NCI-H187 (cell line): ENCODE data around the gene FGGY.
"Not testable (repeated sequence)": the region's sequence is repeated elsewhere in the genome, so short reads cannot be mapped to it uniquely, and the experiment has no call there.

Experiments
- DNase-seq, 2 experiments: peaks; one replicate each; lab custom pipeline; 2025; lab: John Stamatoyannopoulos, UW

FGGY gene

DNA sequence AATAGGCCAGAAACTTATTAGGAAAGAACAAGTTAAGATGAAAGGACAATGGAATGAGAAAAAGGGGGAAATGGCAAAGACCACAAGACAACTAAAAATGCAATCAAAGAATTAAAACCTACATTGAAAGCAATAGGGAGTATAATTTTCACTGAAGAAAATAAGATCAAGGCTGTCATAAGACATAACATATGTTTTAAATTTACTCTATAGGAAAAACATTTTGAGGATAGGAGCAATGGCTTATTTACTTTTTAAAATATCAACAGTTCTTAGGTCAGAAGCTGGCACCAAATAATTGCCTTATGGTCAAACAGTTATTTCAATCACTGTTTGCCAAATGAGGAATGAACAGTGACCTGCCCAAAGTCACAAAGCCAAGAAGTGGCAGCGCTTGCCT, 346.6 kb downstream of the FGGY start:
- no peak for DNase-seq

DNA sequence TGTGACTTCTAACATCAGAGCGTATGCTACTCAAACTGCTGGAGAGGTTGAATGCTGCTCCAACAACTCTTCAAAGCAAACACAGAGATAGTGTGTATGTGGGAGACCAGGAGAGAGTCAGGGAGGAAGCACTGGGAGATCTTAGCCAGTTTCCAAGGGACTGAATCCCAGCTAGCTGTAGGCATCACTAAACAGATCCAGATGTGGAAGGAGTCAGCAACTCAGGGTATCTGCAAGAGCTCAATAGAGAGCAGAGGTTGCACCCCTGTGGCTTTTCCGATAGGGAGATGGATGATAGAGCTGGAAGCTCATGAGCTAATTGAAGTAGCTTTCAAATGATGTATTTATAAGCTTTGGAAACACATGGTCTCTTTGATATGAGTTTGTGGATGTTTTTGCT, 349.0 kb downstream of the FGGY start:
- DNase-seq: no peak

GRCh38 chr1:59653142-59653958, 356.5 kb downstream of the FGGY start:
- not testable (repeated sequence) for DNase-seq

DNA sequence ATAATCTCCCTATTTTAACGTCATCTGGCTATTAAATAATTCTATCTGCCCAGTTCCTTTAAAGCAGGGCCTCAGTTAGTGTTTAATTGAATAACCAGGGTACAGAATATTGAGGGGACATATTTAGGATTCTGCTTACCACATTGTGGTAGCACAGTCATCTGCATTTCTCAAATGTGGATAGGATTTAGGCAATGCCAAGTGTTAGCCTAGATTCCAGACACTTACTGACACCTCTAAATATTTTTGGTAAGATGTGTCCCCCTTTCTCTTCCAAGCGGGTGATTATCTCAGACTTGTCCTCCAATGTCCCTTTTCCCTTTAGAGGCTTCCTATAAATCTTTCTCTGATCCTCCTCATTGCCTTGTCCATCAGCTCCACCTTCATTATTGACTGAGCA, 357.1 kb downstream of the FGGY start:
- no peak for DNase-seq

- no peak for DNase-seq
Measured at GRCh38 chr1:59657873-59658465, 361.1 kb downstream of the FGGY start.

- DNase-seq: no peak
Measured at GRCh38 chr1:59664166-59664565, 367.3 kb downstream of the FGGY start.

- DNase-seq: no peak
Measured at GRCh38 chr1:59666106-59666505, 369.2 kb downstream of the FGGY start.

GRCh38 chr1:59667020-59667419, 370.1 kb downstream of the FGGY start:
- DNase-seq: no peak

DNA sequence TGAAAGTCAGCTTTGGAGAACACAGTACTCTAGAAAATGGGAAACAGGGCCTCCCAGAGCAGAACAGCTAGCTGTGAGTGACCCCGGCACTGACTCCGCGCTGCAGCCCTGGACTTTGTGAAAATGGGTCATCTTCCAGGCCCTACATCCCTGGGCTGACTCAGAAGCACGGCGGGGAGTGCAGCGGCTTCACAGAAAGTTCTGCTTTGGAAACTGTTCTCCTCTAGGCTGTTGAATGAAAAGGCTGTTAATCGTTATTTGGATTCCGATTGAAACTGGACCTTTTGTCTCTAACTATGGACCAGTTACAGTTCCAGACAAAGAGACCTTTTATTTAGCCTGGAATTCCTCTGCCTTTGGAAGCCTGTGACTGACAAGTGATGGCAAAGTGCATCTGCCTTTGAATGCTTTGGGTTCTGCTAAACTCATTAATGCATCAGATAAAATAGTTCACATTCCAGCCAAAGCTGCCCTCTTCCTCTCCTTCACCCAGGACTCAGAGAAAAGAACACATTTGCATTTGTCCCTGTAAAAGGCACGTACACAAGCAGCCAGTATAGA, 372.9 kb downstream of the FGGY start:
- no peak for DNase-seq

DNA sequence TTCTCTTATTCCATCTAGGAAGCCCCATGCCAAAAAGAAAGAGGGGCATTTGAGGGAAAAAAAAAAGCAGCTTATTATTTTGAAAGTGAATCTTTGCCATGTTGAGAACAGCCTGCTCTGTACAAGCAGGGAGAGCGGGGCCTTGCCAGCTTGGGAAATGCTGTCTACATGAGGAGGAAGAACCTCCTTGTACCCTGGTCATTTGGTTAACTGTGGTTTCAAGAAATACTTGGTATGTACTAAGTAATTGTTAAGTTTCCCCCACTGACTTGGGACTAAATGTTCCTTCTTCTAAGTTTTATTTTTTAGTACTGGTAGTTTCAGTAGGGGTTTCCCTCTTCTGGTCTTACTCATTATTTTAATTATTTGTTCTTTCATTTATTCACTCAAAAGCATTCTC, 373.8 kb downstream of the FGGY start:
- DNase-seq: no peak

DNA sequence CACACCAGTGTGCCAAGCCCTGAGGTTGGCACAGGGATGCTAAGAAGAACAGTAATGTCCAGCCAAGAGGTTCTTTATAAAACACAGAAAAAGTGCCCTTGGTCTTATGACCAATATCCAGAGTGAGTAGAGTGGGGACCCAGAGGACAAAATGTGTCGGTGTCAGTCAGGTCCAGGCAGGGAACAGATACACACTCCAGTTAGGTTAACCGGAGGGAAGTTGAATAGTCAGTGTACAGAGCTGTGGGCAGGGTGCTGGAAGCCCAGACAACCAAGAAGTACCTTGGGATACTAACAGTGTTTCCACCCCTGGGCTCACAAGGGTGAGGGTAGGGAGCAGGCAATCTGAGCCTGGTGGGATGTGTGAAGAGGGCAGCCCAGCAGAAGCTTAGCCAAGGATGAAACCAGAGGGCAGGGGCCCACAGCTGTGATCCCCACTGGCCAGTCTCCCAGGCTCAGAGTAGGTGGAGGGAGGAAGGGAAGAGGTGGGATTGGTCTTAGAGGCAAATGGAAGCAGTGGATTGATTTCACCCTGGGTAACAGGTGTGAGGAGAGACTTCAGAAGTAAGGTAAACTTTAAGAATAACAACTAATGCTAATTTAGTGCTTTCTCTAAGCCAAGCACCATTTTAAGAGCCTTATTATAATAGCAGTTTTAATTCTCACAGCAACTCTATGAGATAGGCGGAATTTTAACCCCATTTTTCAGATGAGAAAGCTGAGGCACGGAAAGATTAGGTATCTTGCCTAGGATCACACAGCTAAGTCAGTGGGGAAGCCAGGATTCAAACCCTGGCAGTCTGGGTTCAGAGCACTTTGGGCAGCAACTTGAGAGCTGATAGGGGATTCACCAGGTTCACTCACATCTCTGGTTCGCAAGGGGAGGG, 374.4 kb downstream of the FGGY start:
- no peak for DNase-seq

GRCh38 chr1:59671953-59672305, 375.0 kb downstream of the FGGY start:
- no peak for DNase-seq

- DNase-seq: no peak
Measured at GRCh38 chr1:59672851-59673572, 376.1 kb downstream of the FGGY start.

GRCh38 chr1:59673573-59674450, 376.9 kb downstream of the FGGY start:
- DNase-seq: no peak

GRCh38 chr1:59674595-59674994, 377.7 kb downstream of the FGGY start:
- DNase-seq: no peak

DNA sequence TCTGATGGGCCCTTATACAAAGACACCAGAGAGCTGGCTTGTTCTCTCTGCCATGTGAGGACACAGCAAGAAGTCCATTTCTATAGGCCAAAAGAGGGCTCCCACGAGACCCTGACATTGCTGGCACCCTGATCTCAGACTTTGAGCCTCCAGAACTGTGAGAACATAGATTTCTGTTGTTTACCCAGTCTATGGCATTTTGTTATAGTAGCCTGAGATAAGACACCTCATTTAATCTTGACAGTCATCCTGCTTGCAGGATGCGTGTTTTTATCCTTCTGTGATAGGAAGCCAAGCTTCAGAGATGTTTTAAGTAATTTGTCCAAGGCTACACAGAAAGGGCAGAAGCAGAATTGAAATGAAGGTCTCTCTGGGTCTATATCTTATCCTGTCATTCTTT, 379.0 kb downstream of the FGGY start:
- no peak for DNase-seq

DNA sequence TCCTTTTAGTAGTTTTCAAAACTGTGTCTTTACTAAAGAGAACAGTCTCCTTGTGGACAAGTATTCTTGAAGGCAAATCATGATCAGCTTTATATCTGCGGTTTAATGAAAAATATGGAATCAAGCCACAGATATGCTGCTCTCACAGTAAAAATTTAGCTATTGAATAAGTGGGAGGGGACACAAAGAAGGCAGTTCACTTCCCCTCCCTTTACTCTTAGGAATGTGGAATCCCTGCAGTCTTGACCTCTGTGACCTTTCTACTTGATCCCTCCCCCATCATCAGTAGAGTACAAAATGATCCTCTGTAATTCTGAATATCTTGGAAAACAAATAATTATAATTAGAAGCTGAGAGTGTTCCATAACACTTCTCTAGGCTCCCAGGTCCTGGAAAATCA, 381.1 kb downstream of the FGGY start:
- DNase-seq: no peak

DNA sequence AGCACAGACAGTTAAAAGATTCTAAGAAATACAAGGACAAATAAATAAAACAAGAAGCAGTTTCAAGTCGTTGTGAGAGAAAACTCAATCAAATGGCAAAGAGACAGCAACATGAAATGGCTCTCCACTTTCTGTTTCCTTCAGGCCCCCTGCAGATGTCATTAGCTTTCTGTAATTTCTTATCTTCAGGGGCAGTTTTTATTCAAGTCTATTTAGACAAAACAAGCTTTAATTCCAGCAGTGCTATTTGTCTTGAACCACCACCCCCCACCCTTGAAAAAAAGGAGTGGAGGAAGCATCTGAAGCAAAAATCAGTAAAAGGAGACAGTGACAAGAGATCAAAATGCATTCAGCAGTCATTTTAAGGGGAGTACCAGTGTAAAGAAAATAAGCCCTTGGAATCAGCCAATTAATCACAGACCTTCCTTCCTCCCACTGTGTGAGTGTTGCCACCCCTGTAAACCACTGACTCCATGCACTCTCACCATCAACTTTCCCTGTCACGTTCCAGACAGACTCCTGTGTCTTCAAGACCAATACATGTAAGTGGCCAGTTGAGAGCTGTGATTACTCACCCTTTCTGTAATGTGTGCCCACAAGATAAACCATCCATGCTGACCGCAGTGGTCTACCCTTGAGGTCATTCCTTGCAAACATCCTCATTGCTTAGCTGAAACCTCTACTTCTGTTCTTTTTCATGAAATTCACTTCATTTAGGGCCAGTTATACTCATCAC, 381.8 kb downstream of the FGGY start:
- DNase-seq: no peak

DNA sequence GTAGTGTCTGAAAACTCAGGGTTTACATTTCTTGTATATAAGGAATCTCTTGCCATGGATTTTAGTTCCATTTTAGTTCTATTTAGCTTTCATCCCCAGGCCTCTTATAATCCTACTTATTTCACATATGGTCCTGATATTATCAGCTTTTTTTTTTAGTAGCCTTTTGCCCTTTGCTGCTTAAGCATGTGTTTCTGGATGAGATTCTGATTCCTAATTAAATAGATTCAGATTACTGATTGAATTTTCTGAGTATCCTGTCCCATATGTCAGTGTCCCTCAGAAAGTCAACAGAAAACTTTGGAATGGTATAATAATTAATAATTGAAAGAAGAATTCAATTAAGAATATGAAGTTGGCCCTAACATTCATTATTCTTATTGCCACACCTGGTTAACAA, 383.1 kb downstream of the FGGY start:
- DNase-seq: no peak

GRCh38 chr1:59682396-59683080, 385.6 kb downstream of the FGGY start:
- DNase-seq: no peak
